Gastrocnemius medialis (tissue), 4 donors: ENCODE data around the gene STK4.

Source experiments
- CTCF ChIP-seq, 5 experiments: fragments of 450-650 bp in 3 of 5; fragments of 200-600 bp in 2 of 5; sonication (generic) in 2 of 5; IDR thresholded peaks in 4 of 5; conservative IDR thresholded peaks in 1 of 5; 1 replicate in 4 of 5; 2 replicates in 1 of 5; pipeline ENCODE4 v1.5.1; 2016 to 2019; ENCODE audit warnings: antibody characterized with exemption in 5 of 5, mild to moderate bottlenecking in 3 of 5, moderate library complexity in 3 of 5
- POLR2A ChIP-seq, 2 donors: fragments of 450-650 bp; IDR thresholded peaks; one replicate each; pipeline ENCODE4 v1.6.1; 2017; ENCODE audit warnings: antibody characterized with exemption in 2 of 2, mild to moderate bottlenecking in 2 of 2, moderate library complexity in 2 of 2

- TF ChIP-seq CTCF (IDR thresholded peaks at IDR 0.05 in 4 of 5, conservative IDR thresholded peaks at IDR 0.05 in 1 of 5) (no peak), POLR2A (IDR thresholded peaks at IDR 0.05) (no peak)
Observed at GRCh38 chr20:45124365-45124764, 158.1 kb downstream of the STK4 start, which contains the start of gene WFDC12.
